Neural cell (in vitro differentiated cells): ENCODE measurements around the gene CIB1.
"Not testable (repeated sequence)": the region's sequence is repeated elsewhere in the genome, so short reads cannot be mapped to it uniquely, and the experiment has no call there.

Experiments used
- CTCF ChIP-seq: fragments of 450-650 bp; IDR thresholded peaks from 2 replicates; pipeline ENCODE4 v1.5.1; 2014; ENCODE audit warnings: antibody characterized with exemption, mild to moderate bottlenecking, moderate library complexity; ENCODE audit not compliant: poor library complexity, severe bottlenecking
- EZH2 ChIP-seq: fragments of 200-600, 300-800 bp; shearing (Covaris generic), sonication (generic); IDR thresholded peaks from 2 replicates; pipeline ENCODE4 v1.6.1; 2014; ENCODE audit warnings: antibody characterized with exemption, low read length, borderline replicate concordance, mild to moderate bottlenecking; ENCODE audit not compliant: insufficient read depth, poor library complexity, severe bottlenecking
- POLR2AphosphoS5 ChIP-seq: IDR thresholded peaks from 2 replicates; pipeline ENCODE4 v1.6.1; 2012
- RAD21 ChIP-seq: fragments of 450-650 bp; conservative IDR thresholded peaks from 2 replicates; pipeline ENCODE4 v1.6.1; 2014; ENCODE audit warnings: antibody characterized with exemption, mild to moderate bottlenecking, moderate library complexity
- REST ChIP-seq: IDR thresholded peaks from 2 replicates; pipeline ENCODE4 v1.6.1; 2012; ENCODE audit warnings: borderline replicate concordance

- not testable (repeated sequence) for TF ChIP-seq CTCF, EZH2, POLR2AphosphoS5, REST, RAD21
These were observed 44.7 kb upstream of the CIB1 start for GRCh38 chr15:90278467-90278866.
